ENCODE results near the gene LIN37.
A peak's percentile ranks its signal among the peaks of the same experiment; 100 is the strongest.
"Not testable (repeated sequence)": the region's sequence is repeated elsewhere in the genome, so short reads cannot be mapped to it uniquely, and the experiment has no call there.

The LIN37 gene

GRCh38 chr19:35772362-35772761 lies 24.0 kb downstream of the LIN37 start:
- DNase-seq (ENCODE audit: low read depth in 3 of 3, low spot score in 1 of 3) = not testable (repeated sequence)

GRCh38 chr19:35773020-35773806 lies 24.8 kb downstream of the LIN37 start:
- DNase-seq (ENCODE audit: low read depth in 3 of 3, low spot score in 1 of 3) = no peak

- no peak for DNase-seq (ENCODE audit: low read depth in 3 of 3, low spot score in 1 of 3)
Measured at GRCh38 chr19:35774274-35775045, 26.1 kb downstream of the LIN37 start.

- no peak for DNase-seq (ENCODE audit: low read depth in 3 of 3, low spot score in 1 of 3)
Measured at GRCh38 chr19:35775046-35775297, 26.6 kb downstream of the LIN37 start.

GRCh38 chr19:35775298-35776101 lies 27.1 kb downstream of the LIN37 start, which contains the start of gene ARHGAP33:
Gene ARHGAP33, plus strand, starts transcription at chr19:35775564. Its CDS starts 95 bp downstream, at chr19:35775659.
- peak; percentile 95 to 97 (median 96) for DNase-seq (ENCODE audit: low read depth in 3 of 3, low spot score in 1 of 3)

- DNase-seq (ENCODE audit: low read depth in 3 of 3, low spot score in 1 of 3) = no peak
Measured at GRCh38 chr19:35776102-35776788, 27.9 kb downstream of the LIN37 start.

- DNase-seq (ENCODE audit: low read depth in 3 of 3, low spot score in 1 of 3) = no peak
Measured at GRCh38 chr19:35777086-35777841, 28.9 kb downstream of the LIN37 start.

GRCh38 chr19:35777961-35778360 lies 29.6 kb downstream of the LIN37 start:
- no peak for DNase-seq (ENCODE audit: low read depth in 3 of 3, low spot score in 1 of 3)

GRCh38 chr19:35779033-35779432 lies 30.7 kb downstream of the LIN37 start:
- DNase-seq (ENCODE audit: low read depth in 3 of 3, low spot score in 1 of 3) = no peak

GRCh38 chr19:35780058-35780457 lies 31.7 kb downstream of the LIN37 start:
- no peak for DNase-seq (ENCODE audit: low read depth in 3 of 3, low spot score in 1 of 3)

- DNase-seq (ENCODE audit: low read depth in 3 of 3, low spot score in 1 of 3) = no peak
Measured at GRCh38 chr19:35780717-35781116, 32.3 kb downstream of the LIN37 start.

- DNase-seq (ENCODE audit: low read depth in 3 of 3, low spot score in 1 of 3) = no peak
Measured at GRCh38 chr19:35781650-35782049, 33.3 kb downstream of the LIN37 start.

GRCh38 chr19:35782589-35782988 lies 34.2 kb downstream of the LIN37 start:
- no peak for DNase-seq (ENCODE audit: low read depth in 3 of 3, low spot score in 1 of 3)

- no peak for DNase-seq (ENCODE audit: low read depth in 3 of 3, low spot score in 1 of 3)
Measured at GRCh38 chr19:35783469-35784434, 35.4 kb downstream of the LIN37 start.

- DNase-seq (ENCODE audit: low read depth in 3 of 3, low spot score in 1 of 3) = no peak
Measured at GRCh38 chr19:35784503-35785338, 36.3 kb downstream of the LIN37 start.

- DNase-seq (ENCODE audit: low read depth in 3 of 3, low spot score in 1 of 3) = no peak
Measured at GRCh38 chr19:35785339-35785627, 36.9 kb downstream of the LIN37 start.

- DNase-seq (ENCODE audit: low read depth in 3 of 3, low spot score in 1 of 3) = no peak
Measured at GRCh38 chr19:35786299-35787160, 38.2 kb downstream of the LIN37 start.

Data from stimulated activated CD4-positive, alpha-beta T cell treated with anti-CD3 and anti-CD28 coated beads, TNF-alpha, amount 100 ng/mL, for 1 hour (primary cell).